ENCODE results near the gene SNRPD3.
"Not testable (repeated sequence)": the region's sequence is repeated elsewhere in the genome, so short reads cannot be mapped to it uniquely, and the experiment has no call there.

Gene SNRPD3

DNA sequence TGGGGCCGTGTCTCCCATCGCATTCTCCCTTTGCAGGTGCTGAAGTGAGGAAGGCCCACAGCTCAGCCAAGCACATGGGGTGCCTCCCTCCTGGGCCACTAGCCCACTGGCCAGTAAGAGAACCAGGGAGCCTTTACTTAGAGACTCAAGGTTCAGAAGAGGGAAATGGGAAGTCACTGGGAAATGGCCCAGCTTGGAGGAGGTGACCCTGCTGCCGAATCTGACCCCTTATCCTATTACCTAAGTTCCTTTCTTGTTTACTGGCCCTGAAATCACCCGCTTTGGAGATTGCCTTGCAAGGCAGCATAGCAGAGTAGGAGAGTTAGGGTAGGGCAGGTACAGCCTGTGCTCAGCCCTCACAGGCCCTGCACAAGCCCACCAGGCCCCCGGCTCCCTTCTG is 36.3 kb upstream of the SNRPD3 start:
- Mint-ChIP-seq H3K27ac (no peak overlapping the region), H3K27me3 (peaks cover 40% of the 10 kb centered on the region), H3K9me3 (no peaks in the 10 kb centered on the region), H3K4me3 (no peak overlapping the region), H3K4me1 (peaks cover 3% of the 10 kb centered on the region), H3K36me3 (no peaks in the 10 kb centered on the region)
- CTCF ChIA-PET: no interaction called here
- no peak for DNase-seq

- H3K9me3 Mint-ChIP-seq: no peaks in the 10 kb centered on the region
- H3K27ac Mint-ChIP-seq: no peak overlapping the region
- peaks cover 25% of the 10 kb centered on the region for H3K27me3 Mint-ChIP-seq
- CTCF ChIA-PET: interaction anchor here (0.6 to 7.7 kb wide), 30 partner anchors 8 to 331 kb away, joined by 3 to 79 read pairs (median 4); partner anchors contain the start of gene ADORA2A
- H3K4me1 Mint-ChIP-seq: peaks cover 8% of the 10 kb centered on the region
- no peak overlapping the region for H3K4me3 Mint-ChIP-seq
- no peaks in the 10 kb centered on the region for H3K36me3 Mint-ChIP-seq
- peak; percentile 55 for DNase-seq
Measured at GRCh38 chr22:24521791-24522245, 34.0 kb upstream of the SNRPD3 start.

DNA sequence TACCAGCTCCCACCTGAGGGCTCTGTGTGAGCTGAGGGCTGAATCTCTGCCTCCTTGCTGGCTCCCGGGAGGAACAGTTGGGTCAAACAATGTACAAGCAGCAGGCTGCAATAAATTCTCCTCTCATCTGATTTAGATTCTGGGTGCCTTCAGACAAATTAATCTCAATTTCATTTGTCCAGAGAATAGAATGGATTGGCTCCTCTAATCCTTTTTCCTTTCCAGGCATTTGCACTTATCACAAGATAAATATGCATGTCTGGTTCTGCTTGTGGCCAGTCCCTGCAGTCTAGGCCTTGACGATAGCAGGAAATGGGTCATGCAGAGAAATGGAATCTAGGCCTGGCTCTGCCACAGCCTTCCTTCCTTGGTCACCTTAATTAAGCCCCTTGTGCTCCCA is 31.9 kb upstream of the SNRPD3 start:
- H3K36me3 Mint-ChIP-seq: no peaks in the 10 kb centered on the region
- H3K27ac Mint-ChIP-seq: peak overlapping the region; percentile 33
- CTCF ChIA-PET: interaction anchor here (0.6 to 7.7 kb wide), 7 partner anchors 20 to 202 kb away, joined by 3 to 79 read pairs (median 4); no protein-coding TSS in a partner anchor
- no peaks in the 10 kb centered on the region for H3K9me3 Mint-ChIP-seq
- H3K4me1 Mint-ChIP-seq: peaks cover 8% of the 10 kb centered on the region
- peaks cover 18% of the 10 kb centered on the region for H3K27me3 Mint-ChIP-seq
- DNase-seq: no peak
- H3K4me3 Mint-ChIP-seq: no peak overlapping the region

DNA sequence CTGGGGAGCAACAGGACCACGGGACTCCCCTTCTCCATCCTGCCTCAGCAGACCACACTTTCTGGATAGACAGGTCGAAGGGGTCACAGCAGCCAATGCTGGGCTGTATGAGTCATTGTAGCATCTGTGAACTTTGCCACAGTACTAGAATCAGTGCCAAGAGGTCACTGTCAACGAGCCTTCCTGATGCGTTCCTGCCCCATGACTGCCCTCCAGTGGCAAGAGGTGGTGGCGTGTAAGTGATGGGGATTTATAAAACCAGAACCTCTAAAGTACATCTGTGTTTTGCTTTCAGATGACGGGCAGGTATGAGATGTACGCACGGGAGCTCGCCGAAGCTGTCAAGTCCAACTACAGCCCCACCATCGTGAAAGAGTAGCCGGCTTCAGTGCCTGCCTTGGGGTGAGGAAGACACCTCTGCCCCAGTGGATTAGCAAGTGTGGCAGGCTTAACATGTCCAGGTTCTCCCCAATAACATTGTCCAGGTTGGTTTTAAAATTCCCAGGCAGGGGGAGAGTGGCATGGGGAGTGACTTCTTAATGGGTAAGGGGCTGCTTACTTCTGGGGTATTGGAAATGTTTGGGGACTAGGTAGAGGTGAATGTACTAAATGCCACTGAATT is 30.3 kb upstream of the SNRPD3 start:
- Mint-ChIP-seq H3K9me3 (no peaks in the 10 kb centered on the region), H3K36me3 (no peaks in the 10 kb centered on the region), H3K4me3 (no peak overlapping the region), H3K27ac (no peak overlapping the region), H3K27me3 (peaks cover 18% of the 10 kb centered on the region), H3K4me1 (peaks cover 8% of the 10 kb centered on the region)
- CTCF ChIA-PET: interaction anchor here (0.6 to 7.7 kb wide), 11 partner anchors 11 to 335 kb away, joined by 3 to 79 read pairs (median 5); no protein-coding TSS in a partner anchor
- DNase-seq: peak; percentile 91

DNA sequence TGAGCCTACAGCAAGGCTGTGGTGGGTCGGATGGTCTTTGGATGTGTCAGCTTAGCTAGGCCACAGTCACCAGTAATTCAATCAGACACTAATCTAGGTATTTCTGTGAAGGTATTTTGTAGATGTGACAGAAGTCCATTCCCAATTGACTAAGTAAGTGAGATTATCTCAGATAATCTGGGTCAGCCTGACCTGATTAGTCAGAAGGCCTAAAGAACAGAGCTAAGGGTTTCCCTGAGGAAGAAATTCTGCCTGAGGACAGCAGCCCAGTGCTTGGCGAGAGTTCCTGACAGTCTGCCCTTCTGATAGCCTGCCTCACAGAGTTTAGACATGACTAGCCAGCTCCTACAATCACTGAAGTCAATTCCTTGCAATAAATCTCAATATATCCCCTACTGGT is 29.6 kb upstream of the SNRPD3 start:
- no peaks in the 10 kb centered on the region for H3K9me3 Mint-ChIP-seq
- CTCF ChIA-PET: interaction anchor here (0.6 to 7.7 kb wide), 11 partner anchors 10 to 336 kb away, joined by 3 to 79 read pairs (median 5); no protein-coding TSS in a partner anchor
- no peak overlapping the region for H3K27ac Mint-ChIP-seq
- no peaks in the 10 kb centered on the region for H3K36me3 Mint-ChIP-seq
- no peak overlapping the region for H3K4me3 Mint-ChIP-seq
- peaks cover 22% of the 10 kb centered on the region for H3K27me3 Mint-ChIP-seq
- DNase-seq: no peak
- H3K4me1 Mint-ChIP-seq: peaks cover 8% of the 10 kb centered on the region

DNA sequence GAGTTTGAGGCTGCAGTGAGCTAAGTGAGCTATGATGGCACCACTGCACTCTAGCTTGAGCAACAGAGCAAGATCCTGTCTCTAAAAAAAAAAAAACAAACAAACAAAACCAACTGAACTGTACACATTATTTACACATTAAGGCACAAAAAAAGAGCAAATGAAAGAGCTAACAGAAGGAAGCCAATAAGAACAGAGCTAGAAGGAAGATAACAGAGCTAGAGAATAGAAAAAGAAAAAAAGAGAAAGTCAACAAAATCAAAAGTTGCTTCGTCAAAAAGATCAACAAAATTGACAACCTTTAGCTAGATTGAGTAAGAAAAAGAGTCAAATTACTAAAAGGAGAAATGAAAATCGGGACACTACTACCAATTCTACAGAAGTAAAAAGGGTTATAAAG is 25.9 kb upstream of the SNRPD3 start:
- CTCF ChIA-PET: interaction anchor here (0.9 to 1.2 kb wide), 3 partner anchors 9 to 229 kb away, joined by 3 read pairs; no protein-coding TSS in a partner anchor
- no peak overlapping the region for H3K4me3 Mint-ChIP-seq
- no peaks in the 10 kb centered on the region for H3K9me3 Mint-ChIP-seq
- no peaks in the 10 kb centered on the region for H3K36me3 Mint-ChIP-seq
- H3K27ac Mint-ChIP-seq: no peak overlapping the region
- DNase-seq: no peak
- H3K27me3 Mint-ChIP-seq: peaks cover 28% of the 10 kb centered on the region
- H3K4me1 Mint-ChIP-seq: peaks cover 6% of the 10 kb centered on the region

- CTCF ChIA-PET: interaction anchor here (0.7 kb wide), 1 partner anchor 13 kb away, joined by 3 read pairs; no protein-coding TSS in a partner anchor
- peaks cover 28% of the 10 kb centered on the region for H3K27me3 Mint-ChIP-seq
- H3K4me3 Mint-ChIP-seq, H3K4me1 Mint-ChIP-seq, H3K27ac Mint-ChIP-seq, H3K9me3 Mint-ChIP-seq, H3K36me3 Mint-ChIP-seq, DNase-seq: not testable (repeated sequence)
Measured at GRCh38 chr22:24530968-24531367, 24.8 kb upstream of the SNRPD3 start.

GRCh38 chr22:24532075-24532474 is 23.7 kb upstream of the SNRPD3 start:
- no peak for DNase-seq
- no peaks in the 10 kb centered on the region for H3K36me3 Mint-ChIP-seq
- H3K27me3 Mint-ChIP-seq: peaks cover 27% of the 10 kb centered on the region
- no peak overlapping the region for H3K27ac Mint-ChIP-seq
- H3K9me3 Mint-ChIP-seq: no peaks in the 10 kb centered on the region
- H3K4me3 Mint-ChIP-seq: no peak overlapping the region
- CTCF ChIA-PET: no interaction called here
- no peaks in the 10 kb centered on the region for H3K4me1 Mint-ChIP-seq

- no peaks in the 10 kb centered on the region for H3K4me1 Mint-ChIP-seq
- H3K36me3 Mint-ChIP-seq: peaks cover 8% of the 10 kb centered on the region
- H3K27ac Mint-ChIP-seq: no peak overlapping the region
- peaks cover 10% of the 10 kb centered on the region for H3K27me3 Mint-ChIP-seq
- no peak overlapping the region for H3K4me3 Mint-ChIP-seq
- CTCF ChIA-PET: no interaction called here
- H3K9me3 Mint-ChIP-seq: no peaks in the 10 kb centered on the region
- DNase-seq: no peak
Measured at GRCh38 chr22:24535348-24535747, 20.5 kb upstream of the SNRPD3 start.

- CTCF ChIA-PET: interaction anchor here (1.0 kb wide), 1 partner anchor 10 kb away, joined by 3 read pairs; no protein-coding TSS in a partner anchor
- no peaks in the 10 kb centered on the region for H3K9me3 Mint-ChIP-seq
- no peak for DNase-seq
- no peak overlapping the region for H3K27ac Mint-ChIP-seq
- peaks cover 6% of the 10 kb centered on the region for H3K27me3 Mint-ChIP-seq
- no peaks in the 10 kb centered on the region for H3K4me1 Mint-ChIP-seq
- no peak overlapping the region for H3K4me3 Mint-ChIP-seq
- H3K36me3 Mint-ChIP-seq: peaks cover 11% of the 10 kb centered on the region
Measured at GRCh38 chr22:24536089-24536488, 19.7 kb upstream of the SNRPD3 start.

- H3K4me3 Mint-ChIP-seq: no peak overlapping the region
Measured at GRCh38 chr22:24540470-24540869, 15.3 kb upstream of the SNRPD3 start.

DNA sequence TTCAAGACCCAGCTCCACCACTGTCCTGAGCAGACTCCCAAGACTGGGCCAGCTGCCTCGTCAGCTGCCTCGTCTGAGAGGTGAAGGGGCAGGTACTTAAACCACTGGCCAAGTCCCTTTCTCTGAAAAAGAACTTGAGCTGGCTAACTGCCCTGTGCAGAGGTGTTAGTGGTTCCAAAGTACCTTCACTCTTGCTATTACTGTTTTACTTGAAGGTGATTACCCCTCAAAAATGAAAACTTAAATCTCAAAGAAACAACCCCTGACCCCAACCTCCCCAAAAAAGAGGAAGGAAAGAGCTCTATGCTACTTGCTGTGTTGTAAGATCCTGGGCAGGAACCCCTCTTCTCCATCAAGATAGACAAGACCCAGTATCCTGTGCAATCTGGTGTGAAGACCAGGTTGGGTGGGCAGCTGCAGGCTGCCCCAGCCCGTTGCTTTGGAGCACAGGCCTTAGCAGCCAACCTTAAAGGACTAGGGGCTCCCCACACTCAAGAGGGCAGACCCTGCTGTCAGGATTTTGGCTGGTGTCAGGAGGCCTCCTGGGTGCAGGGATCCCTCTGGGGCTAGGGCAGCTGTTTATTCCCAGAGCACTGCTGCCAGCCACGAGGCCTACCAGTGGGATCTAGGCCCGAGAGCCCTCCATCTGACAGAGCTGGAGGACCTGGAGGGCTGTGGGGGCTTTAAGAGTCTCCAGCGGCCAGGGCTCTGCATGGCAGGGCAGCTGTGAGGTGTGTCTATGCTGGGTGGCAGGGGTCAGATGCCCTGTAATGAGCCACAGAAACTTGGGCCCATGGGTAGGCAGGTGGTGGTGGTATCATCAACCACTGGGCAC is 13.9 kb upstream of the SNRPD3 start:
- H3K9me3 Mint-ChIP-seq: no peaks in the 10 kb centered on the region
- H3K27ac Mint-ChIP-seq: no peak overlapping the region
- H3K27me3 Mint-ChIP-seq: no peaks in the 10 kb centered on the region
- peaks cover 37% of the 10 kb centered on the region for H3K36me3 Mint-ChIP-seq
- CTCF ChIA-PET: no interaction called here
- no peak for DNase-seq
- no peak overlapping the region for H3K4me3 Mint-ChIP-seq
- no peaks in the 10 kb centered on the region for H3K4me1 Mint-ChIP-seq

More at GRCh38 chr22:24540470-24540869, 15.3 kb upstream of the SNRPD3 start:
- Mint-ChIP-seq H3K27me3 (no peaks in the 10 kb centered on the region), H3K36me3 (peaks cover 28% of the 10 kb centered on the region), H3K27ac (no peak overlapping the region), H3K9me3 (no peaks in the 10 kb centered on the region), H3K4me1 (no peaks in the 10 kb centered on the region)
- CTCF ChIA-PET: interaction anchor here (0.6 kb wide), 1 partner anchor 678 kb away, joined by 4 read pairs; no protein-coding TSS in a partner anchor
- DNase-seq: no peak

- H3K9me3 Mint-ChIP-seq: no peaks in the 10 kb centered on the region
- no peaks in the 10 kb centered on the region for H3K27me3 Mint-ChIP-seq
- peaks cover 43% of the 10 kb centered on the region for H3K36me3 Mint-ChIP-seq
- DNase-seq: no peak
- no peak overlapping the region for H3K4me3 Mint-ChIP-seq
- no peaks in the 10 kb centered on the region for H3K4me1 Mint-ChIP-seq
- CTCF ChIA-PET: no interaction called here
- H3K27ac Mint-ChIP-seq: no peak overlapping the region
Measured at GRCh38 chr22:24542641-24543040, 13.2 kb upstream of the SNRPD3 start.

DNA sequence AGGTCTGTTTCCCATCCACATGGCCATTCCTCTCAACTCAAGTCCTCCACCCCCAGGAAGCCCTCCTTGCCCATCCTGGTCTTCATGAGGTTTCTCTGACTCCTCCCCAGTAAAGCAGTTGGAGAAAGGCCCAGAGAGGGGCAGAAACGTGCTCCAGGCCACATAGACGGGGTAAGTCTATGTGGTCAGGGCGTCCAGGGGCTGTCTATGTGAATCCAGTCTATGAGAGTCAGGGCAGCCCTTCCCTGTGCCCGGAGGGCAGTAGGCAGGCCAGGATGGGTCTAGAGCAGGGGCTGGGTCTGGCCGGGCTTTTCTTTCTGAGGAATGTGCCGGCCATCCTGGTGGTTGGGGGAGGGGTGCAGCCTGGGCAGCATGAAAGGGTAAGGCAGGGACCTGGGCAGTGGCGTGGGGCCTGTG is 12.6 kb upstream of the SNRPD3 start:
- Mint-ChIP-seq H3K4me1 (no peaks in the 10 kb centered on the region), H3K27me3 (no peaks in the 10 kb centered on the region), H3K27ac (peak overlapping the region; percentile 52), H3K4me3 (no peak overlapping the region), H3K9me3 (no peaks in the 10 kb centered on the region), H3K36me3 (peaks cover 49% of the 10 kb centered on the region)
- DNase-seq: no peak
- CTCF ChIA-PET: no interaction called here
